SK-N-SH (cell line): ENCODE measurements around the gene SDK1. TPM values are rescaled to one million over a fixed set of nuclear protein-coding genes. Genes with fewer than 3 reads are reported as not detected.

Experiments used
- CTCF ChIA-PET: fragments of 300-600, 350-600 bp; formaldehyde crosslinking; extraction: SDS; loops from one replicate; lab custom pipeline; 2021; lab: Yijun Ruan, JAX
- POLR2A ChIA-PET: fragments of 350-600 bp; sonication (Branson Sonifier 250); formaldehyde crosslinking; extraction: SDS; loops from one replicate; lab custom pipeline; 2020; ENCODE audit warnings: antibody characterized with exemption, inconsistent platforms; lab: Yijun Ruan, JAX
- DNase-seq: peaks from one replicate; pipeline ENCODE4 v3.0.0; 2012
- H2AFZ ChIP-seq: fragments of 200-600 bp; sonication (generic); 2 replicates; pipeline ENCODE4 v1.8.1; 2016; ENCODE audit warnings: antibody characterized with exemption, mild to moderate bottlenecking, low read depth
- H3F3A ChIP-seq: fragments of 200-600 bp; sonication (generic); replicated peaks from 2 replicates; pipeline ENCODE3; 2016; ENCODE audit warnings: antibody characterized with exemption, mild to moderate bottlenecking; ENCODE audit not compliant: insufficient read depth
- H3K27ac ChIP-seq, 2 experiments: fragments of 200-500 bp in 1 of 2; fragments of 200-600 bp in 1 of 2; sonication (Bioruptor generic) in 1 of 2; sonication (generic), shearing (Covaris generic) in 1 of 2; 2 replicates each; pipeline versions ENCODE4 v1.5.1 to v1.6.1; 2014 to 2016; ENCODE audit warnings: low read depth in 2 of 2, inconsistent platforms in 1 of 2, low read length in 1 of 2, mild to moderate bottlenecking in 1 of 2, mixed read lengths in 1 of 2
- H3K27me3 ChIP-seq: fragments of 200-600 bp; sonication (generic), shearing (Covaris generic); 2 replicates; pipeline ENCODE4 v1.6.1; 2016; ENCODE audit warnings: mixed run types; ENCODE audit not compliant: insufficient read depth
- H3K36me3 ChIP-seq, 2 experiments: fragments of 200-500 bp in 1 of 2; fragments of 200-600 bp in 1 of 2; sonication (Bioruptor generic) in 1 of 2; sonication (generic) in 1 of 2; replicated peaks in 1 of 2; 2 replicates each; pipeline versions ENCODE3 to v1.5.1; 2014 to 2016; ENCODE audit warnings: low read length in 1 of 2, mild to moderate bottlenecking in 1 of 2; ENCODE audit not compliant: insufficient read depth in 2 of 2, control insufficient read depth in 1 of 2
- H3K4me1 ChIP-seq, 2 experiments: fragments of 200-500 bp in 1 of 2; fragments of 200-600 bp in 1 of 2; sonication (Bioruptor generic) in 1 of 2; sonication (generic), shearing (Covaris generic) in 1 of 2; 2 replicates each; pipeline versions ENCODE4 v1.5.1 to v1.6.1; 2014 to 2016; ENCODE audit warnings: low read depth in 1 of 2, low read length in 1 of 2, mixed run types in 1 of 2; ENCODE audit not compliant: insufficient read depth in 2 of 2, control insufficient read depth in 1 of 2
- H3K4me2 ChIP-seq: fragments of 200-600 bp; sonication (generic), shearing (Covaris generic); 2 replicates; pipeline ENCODE4 v1.6.1; 2017; ENCODE audit warnings: mixed run types
- H3K4me3 ChIP-seq, 2 experiments: fragments of 200-500 bp in 1 of 2; fragments of 200-600 bp in 1 of 2; sonication (Bioruptor generic) in 1 of 2; sonication (generic), shearing (Covaris generic) in 1 of 2; 2 replicates each; pipeline versions ENCODE4 v1.5.1 to v1.8.1; 2014 to 2016; ENCODE audit warnings: low read depth in 2 of 2, inconsistent platforms in 1 of 2, low read length in 1 of 2, mild to moderate bottlenecking in 1 of 2, mixed read lengths in 1 of 2, moderate library complexity in 1 of 2
- H3K79me2 ChIP-seq: fragments of 200-600 bp; sonication (generic); 2 replicates; pipeline ENCODE4 v1.8.1; 2017; ENCODE audit warnings: mild to moderate bottlenecking; ENCODE audit not compliant: insufficient read depth
- H3K9ac ChIP-seq: fragments of 200-600 bp; sonication (generic); 2 replicates; pipeline ENCODE4 v1.6.1; 2017; ENCODE audit warnings: mixed run types
- H3K9me2 ChIP-seq: fragments of 200-600 bp; sonication (generic); 2 replicates; pipeline ENCODE4 v1.6.1; 2017; ENCODE audit warnings: mixed run types
- H3K9me3 ChIP-seq: fragments of 200-600 bp; sonication (generic); 2 replicates; pipeline ENCODE4 v1.6.1; 2017; ENCODE audit warnings: mixed run types, mild to moderate bottlenecking, moderate library complexity
- H4K20me1 ChIP-seq: fragments of 200-600 bp; sonication (generic); 2 replicates; pipeline ENCODE4 v1.6.1; 2017; ENCODE audit warnings: mild to moderate bottlenecking, mixed run types; ENCODE audit not compliant: insufficient read depth
- FOXM1 ChIP-seq: IDR thresholded peaks from 2 replicates; pipeline ENCODE4 v1.4.0; 2012; ENCODE audit warnings: low read depth, mild to moderate bottlenecking
- RAD21 ChIP-seq: IDR thresholded peaks from 2 replicates; pipeline ENCODE4 v1.6.1; 2012; ENCODE audit warnings: mild to moderate bottlenecking, low read length
- RCOR1 ChIP-seq: fragments of 150-350 bp; IDR thresholded peaks from 2 replicates; pipeline ENCODE4 v1.6.1; 2017; ENCODE audit warnings: antibody characterized with exemption, low read length
- RXRA ChIP-seq: IDR thresholded peaks from 2 replicates; pipeline ENCODE4 v1.4.0; 2012; ENCODE audit warnings: low read depth, mild to moderate bottlenecking, borderline replicate concordance
- SMC3 ChIP-seq: IDR thresholded peaks from 2 replicates; pipeline ENCODE4 v1.6.1; 2012; ENCODE audit warnings: low read depth, low read length, improper control_type of control experiment
- TCF12 ChIP-seq: IDR thresholded peaks from 2 replicates; pipeline ENCODE4 v1.4.0; 2012
- USF1 ChIP-seq: IDR thresholded peaks from 2 replicates; pipeline ENCODE4 v1.4.0; 2012; ENCODE audit warnings: low read depth, borderline replicate concordance
- USF2 ChIP-seq: fragments of 150-350 bp; IDR thresholded peaks from 2 replicates; pipeline ENCODE4 v1.6.1; 2017; ENCODE audit warnings: antibody characterized with exemption, low read length, low read depth, borderline replicate concordance
- YY1 ChIP-seq: IDR thresholded peaks from 2 replicates; pipeline ENCODE4 v1.4.0; 2012; ENCODE audit warnings: low read depth, mild to moderate bottlenecking
- WGBS: methylation state at CpG from one replicate; pipeline ENCODE4 v1.1.6; 2017; ENCODE audit warnings: low lambda C conversion rate; 5-methylcytosine and 5-hydroxymethylcytosine counted together
- polyA plus RNA-seq, 3 experiments: library from polyadenylated mRNA; depleted of rRNA; stranded (reverse); fragments of >200 nt; gene quantifications; 2 replicates each; pipeline ENCODE4 v1.2.3, GENCODE V29; 2012
- TF ChIP-seq, protein P1 (sequence below): IDR thresholded peaks from 2 replicates; pipeline ENCODE4 v1.4.0; 2012; ENCODE audit warnings: low read depth, borderline replicate concordance
- TF ChIP-seq, protein P2 (sequence below): IDR thresholded peaks from 2 replicates; pipeline ENCODE4 v1.6.1; 2012; ENCODE audit warnings: mild to moderate bottlenecking, low read depth, low read length, moderate library complexity

SDK1 gene
- polyA plus RNA-seq, 1 of the 3 experiments (the other 2 are of a cell fraction), result 1.2 TPM

DNA sequence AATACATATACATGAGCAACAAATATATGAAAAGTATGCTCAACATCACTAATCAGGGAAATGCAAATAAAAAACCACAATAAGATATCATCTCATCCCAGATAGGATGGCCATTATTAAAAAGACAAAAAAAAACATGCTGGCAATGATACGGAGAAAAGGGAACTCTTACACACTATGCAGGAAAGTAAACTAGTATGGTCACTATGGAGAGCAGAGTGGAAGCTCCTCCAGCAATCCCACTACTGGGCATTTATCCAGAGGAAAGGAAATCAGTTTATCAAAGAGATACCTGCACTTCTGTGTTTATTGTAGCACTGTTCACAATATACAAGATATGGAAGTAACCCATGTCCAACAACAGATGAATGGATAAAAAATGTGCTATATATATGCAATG is 217.5 kb downstream of the SDK1 start:
- no peaks in the 10 kb centered on the region for H3K36me3 ChIP-seq
- DNase-seq, result no peak
- H2AFZ ChIP-seq, result no peak overlapping the region
- no peak for TF ChIP-seq YY1
- TF ChIP-seq SMC3, result no peak
- no peak for TF ChIP-seq RCOR1
- no peak for TF ChIP-seq FOXM1
- TF ChIP-seq USF2, result no peak
- TF ChIP-seq RXRA, result no peak
- no peak for TF ChIP-seq TCF12
- no peak for TF ChIP-seq USF1
- TF ChIP-seq RAD21, result no peak
- TF ChIP-seq, protein P1, sequence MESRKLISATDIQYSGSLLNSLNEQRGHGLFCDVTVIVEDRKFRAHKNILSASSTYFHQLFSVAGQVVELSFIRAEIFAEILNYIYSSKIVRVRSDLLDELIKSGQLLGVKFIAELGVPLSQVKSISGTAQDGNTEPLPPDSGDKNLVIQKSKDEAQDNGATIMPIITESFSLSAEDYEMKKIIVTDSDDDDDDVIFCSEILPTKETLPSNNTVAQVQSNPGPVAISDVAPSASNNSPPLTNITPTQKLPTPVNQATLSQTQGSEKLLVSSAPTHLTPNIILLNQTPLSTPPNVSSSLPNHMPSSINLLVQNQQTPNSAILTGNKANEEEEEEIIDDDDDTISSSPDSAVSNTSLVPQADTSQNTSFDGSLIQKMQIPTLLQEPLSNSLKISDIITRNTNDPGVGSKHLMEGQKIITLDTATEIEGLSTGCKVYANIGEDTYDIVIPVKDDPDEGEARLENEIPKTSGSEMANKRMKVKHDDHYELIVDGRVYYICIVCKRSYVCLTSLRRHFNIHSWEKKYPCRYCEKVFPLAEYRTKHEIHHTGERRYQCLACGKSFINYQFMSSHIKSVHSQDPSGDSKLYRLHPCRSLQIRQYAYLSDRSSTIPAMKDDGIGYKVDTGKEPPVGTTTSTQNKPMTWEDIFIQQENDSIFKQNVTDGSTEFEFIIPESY, result no peak
- TF ChIP-seq, protein P2, sequence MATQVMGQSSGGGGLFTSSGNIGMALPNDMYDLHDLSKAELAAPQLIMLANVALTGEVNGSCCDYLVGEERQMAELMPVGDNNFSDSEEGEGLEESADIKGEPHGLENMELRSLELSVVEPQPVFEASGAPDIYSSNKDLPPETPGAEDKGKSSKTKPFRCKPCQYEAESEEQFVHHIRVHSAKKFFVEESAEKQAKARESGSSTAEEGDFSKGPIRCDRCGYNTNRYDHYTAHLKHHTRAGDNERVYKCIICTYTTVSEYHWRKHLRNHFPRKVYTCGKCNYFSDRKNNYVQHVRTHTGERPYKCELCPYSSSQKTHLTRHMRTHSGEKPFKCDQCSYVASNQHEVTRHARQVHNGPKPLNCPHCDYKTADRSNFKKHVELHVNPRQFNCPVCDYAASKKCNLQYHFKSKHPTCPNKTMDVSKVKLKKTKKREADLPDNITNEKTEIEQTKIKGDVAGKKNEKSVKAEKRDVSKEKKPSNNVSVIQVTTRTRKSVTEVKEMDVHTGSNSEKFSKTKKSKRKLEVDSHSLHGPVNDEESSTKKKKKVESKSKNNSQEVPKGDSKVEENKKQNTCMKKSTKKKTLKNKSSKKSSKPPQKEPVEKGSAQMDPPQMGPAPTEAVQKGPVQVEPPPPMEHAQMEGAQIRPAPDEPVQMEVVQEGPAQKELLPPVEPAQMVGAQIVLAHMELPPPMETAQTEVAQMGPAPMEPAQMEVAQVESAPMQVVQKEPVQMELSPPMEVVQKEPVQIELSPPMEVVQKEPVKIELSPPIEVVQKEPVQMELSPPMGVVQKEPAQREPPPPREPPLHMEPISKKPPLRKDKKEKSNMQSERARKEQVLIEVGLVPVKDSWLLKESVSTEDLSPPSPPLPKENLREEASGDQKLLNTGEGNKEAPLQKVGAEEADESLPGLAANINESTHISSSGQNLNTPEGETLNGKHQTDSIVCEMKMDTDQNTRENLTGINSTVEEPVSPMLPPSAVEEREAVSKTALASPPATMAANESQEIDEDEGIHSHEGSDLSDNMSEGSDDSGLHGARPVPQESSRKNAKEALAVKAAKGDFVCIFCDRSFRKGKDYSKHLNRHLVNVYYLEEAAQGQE, result no peak
- no peak overlapping the region for H3K4me2 ChIP-seq
- H3K79me2 ChIP-seq, result no peaks in the 10 kb centered on the region
- no peaks in the 10 kb centered on the region for H3K9me3 ChIP-seq
- H3K4me1 ChIP-seq, result peaks cover 0 to 9% of the 10 kb centered on the region in 2 experiments; a peak in 2 of 4 replicates
- POLR2A ChIA-PET, result no interaction called here
- no peaks in the 10 kb centered on the region for H3F3A ChIP-seq
- H3K9ac ChIP-seq, result no peak overlapping the region
- CTCF ChIA-PET, result interaction anchor here (0.6 to 1.3 kb wide), 3 partner anchors 16 to 1087 kb away, joined by 3 to 4 read pairs (median 3); partner anchors contain the start of gene SDK1
- H3K27me3 ChIP-seq, result no peaks in the 10 kb centered on the region
- H4K20me1 ChIP-seq, result no peaks in the 10 kb centered on the region
- H3K9me2 ChIP-seq, result no peaks in the 10 kb centered on the region
- WGBS, result 76% methylated on average over 1 of the region's 1 CpG
- no peak overlapping the region for H3K4me3 ChIP-seq
- no peak overlapping the region for H3K27ac ChIP-seq
